HG02763 (cell line): ENCODE data around the gene TUSC2.

Experiments used
- ATAC-seq: cut with Tn5 transposase; IDR thresholded peaks from one replicate; pipeline ENCODE4 v1.9.1; 2021; ENCODE audit warnings: mild to moderate bottlenecking, moderate library complexity; ENCODE audit not compliant: unreplicated experiment

The TUSC2 gene

GRCh38 chr3:50275996-50276761 lies 51.8 kb downstream of the TUSC2 start:
- ATAC-seq = no peak

GRCh38 chr3:50275141-50275995 lies 52.7 kb downstream of the TUSC2 start:
- no peak for ATAC-seq
